Keratinocyte (primary cell): ENCODE results near the gene MT4. TPM values are rescaled to one million over a fixed set of nuclear protein-coding genes. Genes with fewer than 3 reads are reported as not detected.

Source experiments
- DNase-seq: peaks from one replicate; pipeline ENCODE4 v3.0.0-alpha.2; 2011; ENCODE audit warnings: low read depth, missing footprints, low spot score
- FAIRE-seq: peaks from 2 replicates; lab custom pipeline; 2011; peaks lifted over from hg19 to GRCh38; lab: Jason Lieb, UNC
- H2AFZ ChIP-seq: 2 replicates; pipeline ENCODE4 v1.6.0; 2012; ENCODE audit warnings: low read length, control low read depth, inconsistent platforms; ENCODE audit not compliant: control insufficient read depth
- H3K27ac ChIP-seq: 2 replicates; pipeline ENCODE4 v1.5.1; 2011; ENCODE audit warnings: low read length; ENCODE audit not compliant: control insufficient read depth, insufficient read depth
- H3K27me3 ChIP-seq: 3 replicates; pipeline ENCODE4 v1.6.0; 2011; ENCODE audit warnings: low read length; ENCODE audit not compliant: control insufficient read depth, insufficient read depth; ENCODE audit errors: extremely low read depth
- H3K36me3 ChIP-seq, 2 experiments: 2 replicates in 1 of 2; 3 replicates in 1 of 2; pipeline ENCODE4 v1.5.1; 2011; ENCODE audit warnings: low read length in 2 of 2, mild to moderate bottlenecking in 1 of 2; ENCODE audit not compliant: control insufficient read depth in 2 of 2, insufficient read depth in 2 of 2; ENCODE audit errors: extremely low read depth in 1 of 2
- H3K4me1 ChIP-seq: 3 replicates; pipeline ENCODE4 v1.5.1; 2011; ENCODE audit warnings: low read length; ENCODE audit not compliant: control insufficient read depth, insufficient read depth; ENCODE audit errors: extremely low read depth
- H3K4me2 ChIP-seq: 3 replicates; pipeline ENCODE4 v1.6.0; 2011; ENCODE audit warnings: low read depth, low read length; ENCODE audit not compliant: control insufficient read depth, insufficient read depth; ENCODE audit errors: extremely low read depth
- H3K4me3 ChIP-seq, 3 experiments: fragments of 200-600 bp in 1 of 3; sonication (generic) in 1 of 3; 2 replicates in 2 of 3; 3 replicates in 1 of 3; pipeline ENCODE4 v1.5.1; 2011 to 2016; ENCODE audit warnings: low read length in 3 of 3, mild to moderate bottlenecking in 3 of 3, control low read depth in 2 of 3, inconsistent platforms in 1 of 3, low read depth in 1 of 3, mixed read lengths in 1 of 3, mixed run types in 1 of 3, moderate library complexity in 1 of 3; ENCODE audit not compliant: control insufficient read depth in 2 of 3, insufficient read depth in 2 of 3; ENCODE audit errors: extremely low read depth in 1 of 3
- H3K79me2 ChIP-seq: 2 replicates; pipeline ENCODE4 v1.6.0; 2012; ENCODE audit warnings: low read length; ENCODE audit not compliant: control insufficient read depth, insufficient read depth
- H3K9ac ChIP-seq: 3 replicates; pipeline ENCODE4 v1.6.0; 2011; ENCODE audit warnings: low read length; ENCODE audit not compliant: control insufficient read depth, insufficient read depth; ENCODE audit errors: extremely low read depth
- H3K9me1 ChIP-seq: 3 replicates; pipeline ENCODE4 v1.6.0; 2011; ENCODE audit warnings: low read length; ENCODE audit not compliant: control insufficient read depth, insufficient read depth; ENCODE audit errors: extremely low read depth
- H3K9me3 ChIP-seq: 2 replicates; pipeline ENCODE4 v1.5.1; 2012; ENCODE audit warnings: low read depth, low read length; ENCODE audit not compliant: control insufficient read depth
- H4K20me1 ChIP-seq: 3 replicates; pipeline ENCODE4 v1.6.0; 2011; ENCODE audit warnings: low read length; ENCODE audit not compliant: control insufficient read depth, insufficient read depth; ENCODE audit errors: extremely low read depth
- EZH2 ChIP-seq: IDR thresholded peaks from one replicate; pipeline ENCODE4 v1.6.1; 2012; ENCODE audit warnings: inconsistent platforms, mild to moderate bottlenecking, low read length, moderate library complexity
- dilution Hi-C: fragments of 300-500 bp; cut with MboI; formaldehyde crosslinking; loops from one replicate; pipeline ENCODE4 v1.7.0; 2020; ENCODE audit warnings: low sequenced_read_pairs; ENCODE audit not compliant: extremely low pct_ligation_motif_present
- polyA plus RNA-seq, 5 experiments: library from polyadenylated mRNA; depleted of rRNA in 3 of 5; stranded (reverse) in 3 of 5; stranded (forward) in 1 of 5; unstranded in 1 of 5; fragments of >200 nt; gene quantifications; 1 replicate in 1 of 5; 2 replicates in 3 of 5; 3 replicates in 1 of 5; pipeline versions ENCODE4 v1.2.1 to v1.2.3, GENCODE V29; 2011 to 2012; ENCODE audit warnings: missing spikeins in 2 of 5, low read depth in 1 of 5, low replicate concordance in 1 of 5
- TF ChIP-seq, protein P1 (sequence below), 3 experiments: IDR thresholded peaks in 1 of 3; conservative IDR thresholded peaks in 1 of 3; optimal IDR thresholded peaks in 1 of 3; 2 replicates in 2 of 3; 3 replicates in 1 of 3; pipeline versions ENCODE3 to v1.5.1; 2011; ENCODE audit warnings: low read length in 3 of 3, mild to moderate bottlenecking in 3 of 3, moderate library complexity in 2 of 3, control low read depth in 1 of 3, inconsistent platforms in 1 of 3; ENCODE audit not compliant: insufficient read depth in 2 of 3; ENCODE audit errors: extremely low read depth in 1 of 3

The MT4 gene
- polyA plus RNA-seq, 1 donor (not counting 4 experiments of a cell fraction or from before 2014, with no cell fraction given) = 0.77 TPM

DNA sequence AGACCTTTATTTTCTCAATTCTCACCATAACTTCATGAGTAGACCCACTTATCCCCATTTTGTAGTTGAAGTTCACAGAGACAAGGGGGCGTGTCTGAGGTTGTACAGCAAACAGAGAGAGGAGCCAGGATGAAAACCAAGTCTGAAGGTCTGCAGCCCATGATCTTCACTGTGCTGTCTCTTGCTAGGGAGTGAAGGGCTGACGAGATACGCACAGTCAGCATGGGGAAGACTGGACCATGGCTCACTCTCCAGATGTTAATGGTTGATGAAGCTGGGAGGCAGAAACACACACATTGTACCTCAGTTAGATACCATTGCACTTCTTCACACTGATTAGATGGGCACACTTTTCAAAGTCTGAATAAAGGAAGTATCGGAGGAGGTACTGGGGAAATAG lies 5.8 kb upstream of the MT4 start:
- DNase-seq = no peak
- H3K4me2 ChIP-seq = no peak overlapping the region
- no peaks in the 10 kb centered on the region for H3K27me3 ChIP-seq
- H3K9ac ChIP-seq = no peak overlapping the region
- H2AFZ ChIP-seq = no peak overlapping the region
- H3K79me2 ChIP-seq = no peaks in the 10 kb centered on the region
- H3K36me3 ChIP-seq = no peaks in the 10 kb centered on the region
- H3K4me1 ChIP-seq = peaks cover 12% of the 10 kb centered on the region
- no peak overlapping the region for H3K27ac ChIP-seq
- no peak for FAIRE-seq
- H3K9me1 ChIP-seq = no peaks in the 10 kb centered on the region
- no peaks in the 10 kb centered on the region for H3K9me3 ChIP-seq
- TF ChIP-seq, protein P1, sequence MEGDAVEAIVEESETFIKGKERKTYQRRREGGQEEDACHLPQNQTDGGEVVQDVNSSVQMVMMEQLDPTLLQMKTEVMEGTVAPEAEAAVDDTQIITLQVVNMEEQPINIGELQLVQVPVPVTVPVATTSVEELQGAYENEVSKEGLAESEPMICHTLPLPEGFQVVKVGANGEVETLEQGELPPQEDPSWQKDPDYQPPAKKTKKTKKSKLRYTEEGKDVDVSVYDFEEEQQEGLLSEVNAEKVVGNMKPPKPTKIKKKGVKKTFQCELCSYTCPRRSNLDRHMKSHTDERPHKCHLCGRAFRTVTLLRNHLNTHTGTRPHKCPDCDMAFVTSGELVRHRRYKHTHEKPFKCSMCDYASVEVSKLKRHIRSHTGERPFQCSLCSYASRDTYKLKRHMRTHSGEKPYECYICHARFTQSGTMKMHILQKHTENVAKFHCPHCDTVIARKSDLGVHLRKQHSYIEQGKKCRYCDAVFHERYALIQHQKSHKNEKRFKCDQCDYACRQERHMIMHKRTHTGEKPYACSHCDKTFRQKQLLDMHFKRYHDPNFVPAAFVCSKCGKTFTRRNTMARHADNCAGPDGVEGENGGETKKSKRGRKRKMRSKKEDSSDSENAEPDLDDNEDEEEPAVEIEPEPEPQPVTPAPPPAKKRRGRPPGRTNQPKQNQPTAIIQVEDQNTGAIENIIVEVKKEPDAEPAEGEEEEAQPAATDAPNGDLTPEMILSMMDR (optimal IDR thresholded peaks at IDR 0.05 in 1 of 3, IDR thresholded peaks at IDR 0.05 in 1 of 3, conservative IDR thresholded peaks at IDR 0.05 in 1 of 3; ENCODE audit: extremely low read depth in 1 of 3, insufficient read depth in 2 of 3, low read length in 3 of 3) = no peak
- no peak for TF ChIP-seq EZH2
- no peak overlapping the region for H3K4me3 ChIP-seq
- H4K20me1 ChIP-seq = no peaks in the 10 kb centered on the region
- dilution Hi-C loops = no loop called here

GRCh38 chr16:56560447-56560846 lies 4.4 kb upstream of the MT4 start:
- H2AFZ ChIP-seq = no peak overlapping the region
- no peaks in the 10 kb centered on the region for H3K9me1 ChIP-seq
- H3K9me3 ChIP-seq = no peaks in the 10 kb centered on the region
- no peak overlapping the region for H3K4me2 ChIP-seq
- no peak for DNase-seq
- no peaks in the 10 kb centered on the region for H3K27me3 ChIP-seq
- dilution Hi-C loops = no loop called here
- no peaks in the 10 kb centered on the region for H4K20me1 ChIP-seq
- H3K4me3 ChIP-seq = no peak overlapping the region
- H3K27ac ChIP-seq = no peak overlapping the region
- peaks cover 12% of the 10 kb centered on the region for H3K4me1 ChIP-seq
- no peak overlapping the region for H3K9ac ChIP-seq
- no peaks in the 10 kb centered on the region for H3K79me2 ChIP-seq
- no peak for FAIRE-seq
- no peaks in the 10 kb centered on the region for H3K36me3 ChIP-seq
- no peak for TF ChIP-seq EZH2
- TF ChIP-seq, protein P1 (optimal IDR thresholded peaks at IDR 0.05 in 1 of 3, IDR thresholded peaks at IDR 0.05 in 1 of 3, conservative IDR thresholded peaks at IDR 0.05 in 1 of 3; ENCODE audit: extremely low read depth in 1 of 3, insufficient read depth in 2 of 3, low read length in 3 of 3) = no peak
